ENCODE measurements around the gene ATP6V1E1. TPM values are rescaled to one million over a fixed set of nuclear protein-coding genes. Genes with fewer than 3 reads are reported as not detected.
A peak's percentile ranks its signal among the peaks of the same experiment; 100 is the strongest.

Gene ATP6V1E1
- total and polyA plus RNA-seq, 2 of the 13 experiments (the other 11 are each of a cell fraction or from before 2014, with no cell fraction given), result 69.3 to 90.9 TPM

- TF ChIP-seq RXRA (CRISPR knock-in tag; IDR thresholded peaks at IDR 0.05) (no peak; the same call in 1 of the 2 replicates), HNF4A (CRISPR knock-in tag; IDR thresholded peaks at IDR 0.05) (peak; percentile 30; the same call in 1 of the 2 replicates), HNRNPUL1 (IDR thresholded peaks at IDR 0.05; ENCODE audit: low read depth, low read length) (no peak)
These were observed 10.1 kb upstream of the ATP6V1E1 start, which contains the start of gene BCL2L13 (continued) for GRCh38 chr22:17638432-17639246.

DNA sequence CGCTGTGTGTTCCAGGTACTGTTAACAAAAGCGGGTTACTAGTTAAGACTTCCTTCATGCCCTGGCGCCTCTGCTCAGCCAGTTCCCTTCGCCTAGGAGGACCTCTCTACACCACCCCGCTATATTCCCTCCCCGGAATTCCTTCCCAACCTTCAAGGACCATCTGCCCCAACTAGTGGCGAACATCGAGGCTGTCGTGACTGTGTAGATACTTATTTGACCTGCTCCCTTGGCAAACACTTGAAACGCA lies 9.6 kb upstream of the ATP6V1E1 start:
- Histone ChIP-seq H3K4me3 (replicated peaks in 1 of 3; ENCODE audit: insufficient read depth in 1 of 3, low read depth in 2 of 3, low read length in 3 of 3) (peak overlapping the region; percentile 65 to 95 (median 95)), H3K27me3 (ENCODE audit: control insufficient read depth in 1 of 2, insufficient read depth in 2 of 2, low read length in 2 of 2) (no peaks in the 10 kb centered on the region; a peak in 1 of 5 replicates), H2AFZ (ENCODE audit: low read length) (no peak overlapping the region), H3K36me3 (replicated peaks in 1 of 2; ENCODE audit: control insufficient read depth in 1 of 2, insufficient read depth in 2 of 2, low read length in 2 of 2) (peaks cover 0 to 3% of the 10 kb centered on the region in 2 experiments; a peak in 1 of 5 replicates), H3K79me2 (ENCODE audit: insufficient read depth, low read length) (peaks cover 16% of the 10 kb centered on the region), H3K27ac (ENCODE audit: extremely low read length, insufficient read depth, low read length) (peak overlapping the region; percentile 99), H3K9me3 (ENCODE audit: low read length) (no peaks in the 10 kb centered on the region), H3K4me1 (ENCODE audit: insufficient read depth, low read length) (peaks cover 31% of the 10 kb centered on the region), H3K9ac (ENCODE audit: insufficient read depth, low read depth, low read length) (peak overlapping the region; percentile 100), H4K20me1 (ENCODE audit: insufficient read depth, low read length) (no peaks in the 10 kb centered on the region), H3K4me2 (ENCODE audit: low read depth, low read length) (peak overlapping the region; percentile 73)
- in situ Hi-C loops (cut with HindIII; ENCODE audit: extremely low pct_ligation_motif_present, low pct_unique_long_range_greater_than_20kb), result no loop called here
- FAIRE-seq, result no peak
- 1% methylated on average over 10 of the region's 10 CpGs for WGBS (ENCODE audit: low lambda C conversion rate)
- ChIA-PET CTCF (ENCODE audit: low intra/inter-chr PET ratio, low total read pairs) (no interaction called here), POLR2A (interaction anchor here (1.4 kb wide), 1 partner anchor 143 kb away, joined by 5 read pairs; no protein-coding TSS in a partner anchor)
- BruUV-seq (replicated peaks), result no TSS peak
- ATAC-seq, result peak; percentile 61
- intact Hi-C loops (cut with micrococcal nuclease; ENCODE audit: unreplicated experiment), result loop anchor here (5.0 kb wide), 1 partner anchor 81 kb away; no protein-coding TSS in a partner anchor
- no peak for DNase-seq (ENCODE audit: low spot score)
- 0 out of 2 replicates have a peak, but pooled peaks have one; percentile 20 for TF ChIP-seq ZNF720 (CRISPR knock-in tag; IDR thresholded peaks at IDR 0.05)
- TF ChIP-seq, protein P1, sequence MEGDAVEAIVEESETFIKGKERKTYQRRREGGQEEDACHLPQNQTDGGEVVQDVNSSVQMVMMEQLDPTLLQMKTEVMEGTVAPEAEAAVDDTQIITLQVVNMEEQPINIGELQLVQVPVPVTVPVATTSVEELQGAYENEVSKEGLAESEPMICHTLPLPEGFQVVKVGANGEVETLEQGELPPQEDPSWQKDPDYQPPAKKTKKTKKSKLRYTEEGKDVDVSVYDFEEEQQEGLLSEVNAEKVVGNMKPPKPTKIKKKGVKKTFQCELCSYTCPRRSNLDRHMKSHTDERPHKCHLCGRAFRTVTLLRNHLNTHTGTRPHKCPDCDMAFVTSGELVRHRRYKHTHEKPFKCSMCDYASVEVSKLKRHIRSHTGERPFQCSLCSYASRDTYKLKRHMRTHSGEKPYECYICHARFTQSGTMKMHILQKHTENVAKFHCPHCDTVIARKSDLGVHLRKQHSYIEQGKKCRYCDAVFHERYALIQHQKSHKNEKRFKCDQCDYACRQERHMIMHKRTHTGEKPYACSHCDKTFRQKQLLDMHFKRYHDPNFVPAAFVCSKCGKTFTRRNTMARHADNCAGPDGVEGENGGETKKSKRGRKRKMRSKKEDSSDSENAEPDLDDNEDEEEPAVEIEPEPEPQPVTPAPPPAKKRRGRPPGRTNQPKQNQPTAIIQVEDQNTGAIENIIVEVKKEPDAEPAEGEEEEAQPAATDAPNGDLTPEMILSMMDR (CRISPR knock-in tag; IDR thresholded peaks at IDR 0.05), result 0 out of 2 replicates have a peak, but pooled peaks have one; percentile 3
- TF ChIP-seq NRL (CRISPR knock-in tag; IDR thresholded peaks at IDR 0.05; ENCODE audit: borderline replicate concordance), result no peak
- TF ChIP-seq ATF4 (CRISPR knock-in tag; IDR thresholded peaks at IDR 0.05), result no peak
- no peak for TF ChIP-seq ZNF605 (CRISPR knock-in tag; IDR thresholded peaks at IDR 0.05)
- no peak for TF ChIP-seq PAWR (CRISPR knock-in tag; IDR thresholded peaks at IDR 0.05; ENCODE audit: borderline replicate concordance)
- no peak for TF ChIP-seq KDM6A (CRISPR knock-in tag; IDR thresholded peaks at IDR 0.05; ENCODE audit: low read depth)
- TF ChIP-seq DMAP1 (CRISPR knock-in tag; IDR thresholded peaks at IDR 0.05), result no peak; the same call in 1 of the 2 replicates
- no peak for TF ChIP-seq MBD4 (IDR thresholded peaks at IDR 0.05; ENCODE audit: borderline replicate concordance, low read length)
- no peak for TF ChIP-seq POLR2A (IDR thresholded peaks at IDR 0.05; ENCODE audit: insufficient read depth in 1 of 2, low read depth in 2 of 2, low read length in 2 of 2)
- TF ChIP-seq ARID4A (CRISPR knock-in tag; IDR thresholded peaks at IDR 0.05; ENCODE audit: borderline replicate concordance), result no peak
- TF ChIP-seq SOX5 (CRISPR knock-in tag; IDR thresholded peaks at IDR 0.05; ENCODE audit: borderline replicate concordance), result no peak
- TF ChIP-seq FOXA1 (IDR thresholded peaks at IDR 0.05), result no peak
- TF ChIP-seq FOXA1 (CRISPR knock-in tag; IDR thresholded peaks at IDR 0.05), result no peak
- TF ChIP-seq NFYC (CRISPR knock-in tag; IDR thresholded peaks at IDR 0.05), result no peak

All from HepG2 (cell line).